ENCODE results near the gene PPP1R12B.
"Not testable (repeated sequence)": the region's sequence is repeated elsewhere in the genome, so short reads cannot be mapped to it uniquely, and the experiment has no call there.

PPP1R12B gene

DNA sequence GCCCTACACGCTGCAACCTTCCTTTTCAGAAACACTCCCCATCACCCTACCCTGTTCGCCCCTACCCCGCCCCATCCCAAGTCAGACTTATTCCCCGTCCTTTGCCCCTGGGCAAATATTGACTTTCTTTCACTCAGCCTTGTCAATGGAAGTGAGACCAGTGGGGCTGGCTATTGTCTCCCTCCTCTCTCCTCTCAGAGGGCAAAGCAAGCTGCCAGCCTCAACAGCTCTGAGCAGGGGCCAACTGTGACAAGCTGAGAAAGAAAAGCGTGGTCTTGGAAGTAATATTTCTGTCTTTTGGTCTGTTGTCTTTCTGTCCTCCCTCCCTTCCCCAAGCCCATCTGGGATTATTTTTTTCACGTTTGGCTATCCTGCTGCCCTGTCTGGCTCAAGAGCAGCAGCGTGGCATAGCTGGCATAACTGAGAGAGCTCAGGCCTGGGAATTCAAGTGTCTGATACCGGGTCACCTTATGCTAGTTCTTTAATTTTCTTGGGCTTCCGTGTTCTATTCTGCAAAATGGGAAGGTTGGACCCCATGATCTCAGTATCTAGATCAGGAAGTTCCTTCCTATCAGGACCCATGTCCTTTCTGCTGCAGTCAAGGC lies 290.3 kb downstream of the PPP1R12B start:
- not testable (repeated sequence) for DNase-seq

GRCh38 chr1:202639500-202639899 lies 291.0 kb downstream of the PPP1R12B start:
- no peak for DNase-seq

GRCh38 chr1:202642212-202642611 lies 293.7 kb downstream of the PPP1R12B start:
- DNase-seq = no peak

Data from T-helper 9 cell (primary cell).